H9 (cell line): Measurements from ENCODE around the gene KRT80. TPM values are rescaled to one million over a fixed set of nuclear protein-coding genes. Genes with fewer than 3 reads are reported as not detected.
A peak's percentile ranks its signal among the peaks of the same experiment; 100 is the strongest.

Experiments
- DNase-seq: peaks from one replicate; pipeline ENCODE4 v3.0.0-alpha.2; 2017
- H2AFZ ChIP-seq: one replicate; pipeline ENCODE4 v1.6.1; 2013; ENCODE audit warnings: mild to moderate bottlenecking, low read length, control low read depth, moderate library complexity
- H2AK5ac ChIP-seq: 2 replicates; pipeline ENCODE4 v1.6.1; 2013; ENCODE audit warnings: low read length, control low read depth, mixed read lengths; ENCODE audit not compliant: insufficient read length
- H2BK120ac ChIP-seq: one replicate; pipeline ENCODE4 v1.6.1; 2013; ENCODE audit warnings: low read depth, mild to moderate bottlenecking, low read length, control low read depth, inconsistent platforms; ENCODE audit not compliant: poor library complexity, severe bottlenecking
- H2BK12ac ChIP-seq: 2 replicates; pipeline ENCODE4 v1.6.1; 2013; ENCODE audit warnings: low read length, control low read depth, mixed read lengths, low read depth; ENCODE audit not compliant: insufficient read length
- H2BK15ac ChIP-seq: 2 replicates; pipeline ENCODE4 v1.6.1; 2013; ENCODE audit warnings: low read depth, low read length, control low read depth
- H2BK20ac ChIP-seq: one replicate; pipeline ENCODE4 v1.6.1; 2013; ENCODE audit warnings: low read depth, mild to moderate bottlenecking, low read length, control low read depth, inconsistent platforms; ENCODE audit not compliant: poor library complexity, severe bottlenecking
- H2BK5ac ChIP-seq: 2 replicates; pipeline ENCODE4 v1.6.1; 2013; ENCODE audit warnings: low read length, control low read depth, mixed read lengths; ENCODE audit not compliant: insufficient read length
- H3K14ac ChIP-seq: 2 replicates; pipeline ENCODE4 v1.6.1; 2013; ENCODE audit warnings: low read length, control low read depth; ENCODE audit not compliant: insufficient read depth
- H3K18ac ChIP-seq: 2 replicates; pipeline ENCODE4 v1.6.1; 2013; ENCODE audit warnings: low read depth, mild to moderate bottlenecking, mixed read lengths, low read length, control low read depth; ENCODE audit not compliant: insufficient read length
- H3K23ac ChIP-seq: 2 replicates; pipeline ENCODE4 v1.6.1; 2013; ENCODE audit warnings: low read length, control low read depth, mixed read lengths, low read depth; ENCODE audit not compliant: insufficient read length
- H3K23me2 ChIP-seq: 2 replicates; pipeline ENCODE4 v1.6.1; 2013; ENCODE audit warnings: low read depth, mild to moderate bottlenecking, mixed read lengths, low read length, control low read depth; ENCODE audit not compliant: insufficient read length, poor library complexity, severe bottlenecking
- H3K27ac ChIP-seq: 2 replicates; pipeline ENCODE4 v1.5.1; 2013; ENCODE audit warnings: low read length, control low read depth, mixed read lengths, low read depth; ENCODE audit not compliant: insufficient read length
- H3K27me3 ChIP-seq: 2 replicates; pipeline ENCODE4 v1.6.1; 2013; ENCODE audit warnings: low read length, control low read depth, inconsistent platforms; ENCODE audit not compliant: insufficient read depth
- H3K4ac ChIP-seq: 2 replicates; pipeline ENCODE4 v1.6.1; 2013; ENCODE audit warnings: low read depth, mild to moderate bottlenecking, control low read depth, inconsistent platforms, low read length, moderate library complexity
- H3K4me1 ChIP-seq: 2 replicates; pipeline ENCODE4 v1.6.1; 2013; ENCODE audit warnings: low read length, control low read depth, inconsistent platforms; ENCODE audit not compliant: insufficient read depth
- H3K4me2 ChIP-seq: 2 replicates; pipeline ENCODE4 v1.6.1; 2013; ENCODE audit warnings: low read length, control low read depth, mixed read lengths; ENCODE audit not compliant: insufficient read length, insufficient read depth
- H3K56ac ChIP-seq: 2 replicates; pipeline ENCODE4 v1.6.1; 2013; ENCODE audit warnings: low read depth, mild to moderate bottlenecking, mixed read lengths, low read length, control low read depth; ENCODE audit not compliant: insufficient read length
- H3K79me1 ChIP-seq: 2 replicates; pipeline ENCODE4 v1.6.1; 2013; ENCODE audit warnings: low read depth, mild to moderate bottlenecking, moderate library complexity, low read length, control low read depth, inconsistent platforms; ENCODE audit not compliant: insufficient read depth, poor library complexity, severe bottlenecking
- H3K79me2 ChIP-seq: 2 replicates; pipeline ENCODE4 v1.6.1; 2013; ENCODE audit warnings: low read length, control low read depth, inconsistent platforms; ENCODE audit not compliant: insufficient read depth
- H3K9ac ChIP-seq: 2 replicates; pipeline ENCODE4 v1.6.1; 2013; ENCODE audit warnings: low read length, control low read depth, mixed read lengths; ENCODE audit not compliant: insufficient read length; ENCODE audit errors: extremely low read depth
- H3K9me3 ChIP-seq: one replicate; pipeline ENCODE4 v1.6.1; 2013; ENCODE audit warnings: low read depth, low read length, inconsistent platforms; ENCODE audit not compliant: control insufficient read depth
- H3T11ph ChIP-seq: one replicate; pipeline ENCODE4 v1.6.1; 2013; ENCODE audit warnings: mild to moderate bottlenecking, low read length, control low read depth, inconsistent platforms
- H4K20me1 ChIP-seq: one replicate; pipeline ENCODE4 v1.6.1; 2013; ENCODE audit not compliant: control insufficient read depth, insufficient read length, insufficient read depth
- H4K5ac ChIP-seq: 2 replicates; pipeline ENCODE4 v1.6.1; 2013; ENCODE audit warnings: low read depth, mild to moderate bottlenecking, mixed read lengths, low read length, control low read depth; ENCODE audit not compliant: insufficient read length
- H4K8ac ChIP-seq: replicated peaks from 2 replicates; pipeline ENCODE4 v1.6.1; 2013; ENCODE audit warnings: low read length, control low read depth, mixed read lengths, low read depth; ENCODE audit not compliant: insufficient read length
- H4K91ac ChIP-seq: 2 replicates; pipeline ENCODE4 v1.6.1; 2013; ENCODE audit warnings: low read depth, mild to moderate bottlenecking, moderate library complexity, mixed read lengths, low read length, control low read depth; ENCODE audit not compliant: insufficient read length
- H3K27ac Mint-ChIP-seq, 3 experiments: 2 replicates in 2 of 3; 3 replicates in 1 of 3; pipeline ENCODE4 v1.8.0; 2020 to 2021; ENCODE audit warnings: mixed read lengths in 3 of 3, mild to moderate bottlenecking in 1 of 3, moderate library complexity in 1 of 3
- H3K27me3 Mint-ChIP-seq: 2 replicates; pipeline ENCODE4 v1.8.0; 2021; ENCODE audit warnings: low read depth, mild to moderate bottlenecking, moderate library complexity, mixed read lengths
- H3K36me3 Mint-ChIP-seq, 3 experiments: 2 replicates in 2 of 3; 3 replicates in 1 of 3; pipeline ENCODE4 v1.8.0; 2020 to 2021; ENCODE audit warnings: low read depth in 3 of 3, mixed read lengths in 3 of 3; ENCODE audit not compliant: insufficient read depth in 1 of 3
- H3K4me1 Mint-ChIP-seq, 2 experiments: 2 replicates each; pipeline ENCODE4 v1.8.0; 2020; ENCODE audit warnings: mixed read lengths in 2 of 2
- H3K4me3 Mint-ChIP-seq, 2 experiments: 2 replicates in 1 of 2; 3 replicates in 1 of 2; pipeline ENCODE4 v1.8.0; 2020 to 2021; ENCODE audit warnings: mild to moderate bottlenecking in 2 of 2, mixed read lengths in 2 of 2, moderate library complexity in 1 of 2
- H3K9me3 Mint-ChIP-seq, 2 experiments: 2 replicates in 1 of 2; 3 replicates in 1 of 2; pipeline ENCODE4 v1.8.0; 2020; ENCODE audit warnings: mild to moderate bottlenecking in 2 of 2, mixed read lengths in 2 of 2, moderate library complexity in 1 of 2
- WGBS: extraction: QIAGEN DNeasy Blood & Tissue Kit; methylation state at CpG from one replicate; pipeline ENCODE4 v1.1.7; 2013; ENCODE audit warnings: missing lambda C conversion rate, low lambda C conversion rate, mixed read lengths; ENCODE audit not compliant: insufficient read length; ENCODE audit errors: extremely low coverage; 5-methylcytosine and 5-hydroxymethylcytosine counted together
- total RNA-seq: library from RNA; stranded (reverse); gene quantifications from 2 replicates; pipeline ENCODE4 v1.2.1, GENCODE V29; 2021
- TF ChIP-seq, protein P1 (sequence below): fragments of 200-600 bp; sonication (generic); conservative IDR thresholded peaks from 3 replicates; pipeline ENCODE4 v1.8.0; 2021; ENCODE audit warnings: antibody characterized with exemption, mild to moderate bottlenecking

Gene KRT80
- total RNA-seq, 1 experiment from 2014 or later, result not detected

DNA sequence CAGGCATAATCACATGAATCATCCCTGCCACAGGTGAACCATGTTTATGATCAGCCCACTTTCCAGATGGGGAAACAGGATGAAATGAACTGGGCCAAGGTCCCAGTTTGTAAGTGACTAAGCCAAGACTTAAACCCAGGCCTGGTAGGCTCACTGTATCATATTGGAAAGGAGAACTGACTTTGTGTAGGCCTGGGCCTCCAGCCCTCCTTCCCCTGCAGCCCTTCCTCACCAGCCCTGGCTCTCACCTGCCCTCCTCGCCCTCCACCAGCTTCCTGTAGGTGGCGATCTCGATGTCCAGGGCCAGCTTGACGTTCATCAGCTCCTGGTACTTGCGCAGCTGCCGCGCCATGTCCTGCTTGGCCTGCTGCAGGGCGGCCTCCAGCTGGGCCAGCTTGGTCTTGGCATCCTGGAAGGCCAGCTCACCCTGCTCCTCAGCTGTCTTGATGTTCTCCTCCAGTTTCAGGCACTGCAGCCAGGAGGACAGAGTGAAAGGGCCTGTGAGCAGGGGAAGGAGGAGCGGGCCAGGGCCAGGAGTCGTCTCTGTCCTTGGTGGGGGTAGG, 19.8 kb downstream of the KRT80 start:
- Histone ChIP-seq H3K23ac (no peak overlapping the region), H2AK5ac (no peak overlapping the region), H3K4ac (no peak overlapping the region), H3K9ac (no peak overlapping the region), H4K5ac (no peak overlapping the region), H2AFZ (no peak overlapping the region), H3T11ph (no peak overlapping the region), H3K14ac (no peak overlapping the region), H4K8ac (no peak overlapping the region), H2BK15ac (no peak overlapping the region), H2BK5ac (no peak overlapping the region), H2BK120ac (no peak overlapping the region), H3K18ac (no peak overlapping the region), H4K91ac (no peak overlapping the region), H3K9me3 (no peaks in the 10 kb centered on the region), H2BK12ac (no peak overlapping the region), H3K23me2 (no peaks in the 10 kb centered on the region), H3K56ac (no peak overlapping the region), H3K4me1 (no peaks in the 10 kb centered on the region), H3K27me3 (no peaks in the 10 kb centered on the region), H3K79me1 (no peaks in the 10 kb centered on the region), H3K4me2 (no peak overlapping the region), H2BK20ac (no peak overlapping the region), H4K20me1 (peaks cover 4% of the 10 kb centered on the region), H3K79me2 (no peaks in the 10 kb centered on the region), H3K27ac (no peak overlapping the region)
- Mint-ChIP-seq H3K9me3 (no peaks in the 10 kb centered on the region), H3K27ac (no peak overlapping the region), H3K36me3 (no peaks in the 10 kb centered on the region), H3K4me3 (peak overlapping the region in 1 of 2 experiments; percentile 23; a peak in 1 of 5 replicates), H3K27me3 (no peaks in the 10 kb centered on the region; the same call in 1 of the 2 replicates), H3K4me1 (peaks cover 14 to 16% of the 10 kb centered on the region in 2 experiments)
- WGBS, result no CpG with 5 or more reads among the region's 10 CpGs
- DNase-seq, result peak; percentile 91
- TF ChIP-seq, protein P1, sequence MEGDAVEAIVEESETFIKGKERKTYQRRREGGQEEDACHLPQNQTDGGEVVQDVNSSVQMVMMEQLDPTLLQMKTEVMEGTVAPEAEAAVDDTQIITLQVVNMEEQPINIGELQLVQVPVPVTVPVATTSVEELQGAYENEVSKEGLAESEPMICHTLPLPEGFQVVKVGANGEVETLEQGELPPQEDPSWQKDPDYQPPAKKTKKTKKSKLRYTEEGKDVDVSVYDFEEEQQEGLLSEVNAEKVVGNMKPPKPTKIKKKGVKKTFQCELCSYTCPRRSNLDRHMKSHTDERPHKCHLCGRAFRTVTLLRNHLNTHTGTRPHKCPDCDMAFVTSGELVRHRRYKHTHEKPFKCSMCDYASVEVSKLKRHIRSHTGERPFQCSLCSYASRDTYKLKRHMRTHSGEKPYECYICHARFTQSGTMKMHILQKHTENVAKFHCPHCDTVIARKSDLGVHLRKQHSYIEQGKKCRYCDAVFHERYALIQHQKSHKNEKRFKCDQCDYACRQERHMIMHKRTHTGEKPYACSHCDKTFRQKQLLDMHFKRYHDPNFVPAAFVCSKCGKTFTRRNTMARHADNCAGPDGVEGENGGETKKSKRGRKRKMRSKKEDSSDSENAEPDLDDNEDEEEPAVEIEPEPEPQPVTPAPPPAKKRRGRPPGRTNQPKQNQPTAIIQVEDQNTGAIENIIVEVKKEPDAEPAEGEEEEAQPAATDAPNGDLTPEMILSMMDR, result peak; percentile 68
